HG03066 (cell line): ENCODE data around the gene CDKL4.
"Not testable (repeated sequence)": the region's sequence is repeated elsewhere in the genome, so short reads cannot be mapped to it uniquely, and the experiment has no call there.

ENCODE experiments used
- ATAC-seq: cut with Tn5 transposase; IDR thresholded peaks from one replicate; pipeline ENCODE4 v1.9.1; 2021; ENCODE audit warnings: low read depth; ENCODE audit not compliant: unreplicated experiment

CDKL4 gene

DNA sequence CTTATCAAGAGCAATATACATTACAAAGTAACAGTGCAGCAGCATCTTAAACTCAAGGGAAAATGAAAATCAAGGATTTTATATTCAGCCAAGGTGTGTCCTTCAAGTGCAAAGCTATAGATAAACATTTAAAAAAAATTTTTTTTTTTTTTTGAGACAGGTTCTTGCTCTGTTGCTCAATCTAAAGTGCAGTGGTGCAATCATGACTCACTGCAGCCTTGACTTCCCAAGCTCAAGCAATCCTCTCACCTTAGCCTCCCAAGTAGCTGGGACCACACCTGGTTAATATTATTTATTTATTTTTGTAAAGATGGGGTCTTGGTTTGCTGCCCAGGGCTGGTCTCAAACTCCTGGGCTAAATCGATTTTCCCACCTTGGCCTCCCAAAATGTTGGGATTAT lies 9.0 kb downstream of the CDKL4 start:
- ATAC-seq, result no peak

DNA sequence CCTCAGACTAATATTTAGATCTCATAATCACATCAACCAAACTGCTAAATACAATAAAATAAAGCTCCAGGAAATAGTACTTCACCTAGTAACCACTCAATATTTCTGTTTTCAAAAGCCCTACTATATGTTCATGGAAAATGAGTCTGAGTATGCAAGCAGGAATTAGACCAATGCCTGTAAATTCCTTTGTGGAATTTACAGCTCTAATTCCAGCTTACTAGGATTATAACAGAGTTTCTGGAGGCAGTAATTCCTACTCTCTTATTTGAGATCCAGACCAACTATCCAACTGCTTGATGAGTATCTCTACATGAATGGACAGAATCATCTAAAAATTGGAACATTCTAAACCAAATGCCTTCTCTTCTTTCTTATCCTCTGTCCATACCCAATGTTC lies 11.6 kb downstream of the CDKL4 start:
- ATAC-seq, result no peak

DNA sequence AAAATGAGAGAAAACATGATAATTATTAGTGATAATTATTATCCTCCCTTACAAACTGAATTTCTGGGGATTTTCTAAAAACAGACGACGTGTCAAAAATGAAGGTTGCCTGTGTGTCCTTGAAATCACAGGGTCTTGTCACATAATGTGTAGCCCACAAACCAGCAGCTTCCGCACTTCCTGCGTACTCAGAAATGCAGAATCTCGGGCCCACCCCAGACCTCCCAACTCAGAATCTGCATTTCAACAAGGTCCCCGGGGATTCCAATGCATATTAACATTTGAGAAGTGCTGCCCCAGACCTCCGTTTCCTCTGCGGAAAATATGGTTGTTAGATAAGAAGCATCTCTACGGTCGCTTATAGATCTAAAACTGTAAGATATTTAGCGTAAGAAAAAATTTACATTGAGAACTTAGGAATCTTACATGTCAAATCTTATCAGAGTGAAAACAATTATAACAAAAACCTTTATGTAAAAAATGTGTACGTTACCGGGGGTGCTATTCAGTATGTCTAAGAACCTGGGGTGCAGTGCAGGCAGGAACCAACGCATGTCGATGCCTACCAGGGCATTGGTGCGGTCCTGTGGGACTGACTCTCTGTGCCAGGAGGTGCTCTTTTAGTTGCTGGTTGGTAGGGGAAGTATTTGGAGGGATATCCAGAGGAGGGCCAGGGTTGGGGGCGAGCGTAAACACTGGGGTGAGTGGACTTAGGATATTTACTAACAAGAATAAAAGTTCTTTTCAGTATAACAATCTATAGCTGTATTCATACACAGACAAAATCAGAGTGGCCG lies 15.2 kb downstream of the CDKL4 start:
- ATAC-seq, result peak; percentile 32

- ATAC-seq, result peak; percentile 68
These were observed 15.9 kb downstream of the CDKL4 start for GRCh38 chr2:39227628-39228412.

DNA sequence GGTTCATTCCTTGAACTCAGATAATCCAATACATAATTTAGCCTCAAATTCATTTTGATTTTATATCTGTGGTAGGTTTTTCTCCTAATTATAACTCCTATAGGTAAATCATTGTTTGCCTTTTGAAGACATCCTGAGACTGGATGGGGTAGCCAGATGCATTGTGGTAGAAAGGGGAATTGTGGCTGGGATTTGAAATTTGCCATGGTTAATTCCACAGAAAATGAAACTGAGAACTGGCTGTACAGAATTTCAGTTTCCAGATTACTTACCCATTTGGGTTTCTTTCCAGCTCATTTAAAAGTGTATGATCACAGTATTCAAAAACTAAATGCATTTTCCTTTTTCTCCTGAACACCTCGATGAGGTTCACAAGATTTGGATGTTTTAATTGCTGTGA lies 18.2 kb downstream of the CDKL4 start:
- no peak for ATAC-seq

DNA sequence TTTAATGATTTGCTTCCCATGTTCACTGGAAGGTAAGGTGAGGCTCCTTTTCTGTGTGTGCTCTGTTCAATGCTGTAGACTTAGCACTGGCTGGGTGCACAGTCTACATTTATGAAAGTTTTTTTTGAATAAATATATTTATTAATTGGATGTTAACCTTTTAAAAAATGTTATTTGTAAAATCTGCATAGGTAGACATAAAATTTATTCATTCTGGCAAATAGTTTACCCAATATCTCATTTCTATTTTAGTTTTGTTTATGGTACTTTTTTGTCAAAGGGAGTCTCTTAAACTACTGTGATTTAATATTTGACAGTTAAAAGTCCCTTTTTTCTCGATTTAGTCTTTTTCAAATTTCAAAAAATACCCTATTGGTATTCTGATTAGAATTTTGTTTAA lies 19.9 kb downstream of the CDKL4 start:
- no peak for ATAC-seq

DNA sequence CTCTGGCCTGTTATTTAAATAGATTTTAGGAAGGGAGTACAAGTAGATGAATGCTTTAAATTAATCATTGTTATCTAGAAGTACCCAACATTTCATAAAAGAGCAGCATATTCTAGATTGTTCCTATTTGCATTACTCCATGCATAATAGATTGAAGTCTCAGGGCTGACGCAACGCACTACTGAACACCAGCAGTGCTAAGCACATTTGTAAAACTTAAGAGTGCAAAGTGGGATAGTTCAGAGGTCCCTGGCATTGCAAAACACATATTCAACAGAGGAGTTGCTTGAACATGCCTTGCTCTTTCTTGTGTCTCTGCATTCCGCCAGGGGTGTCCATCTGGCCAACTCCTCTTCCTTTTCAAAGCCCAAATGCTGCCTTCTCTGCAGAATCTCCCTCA lies 22.3 kb downstream of the CDKL4 start:
- no peak for ATAC-seq

DNA sequence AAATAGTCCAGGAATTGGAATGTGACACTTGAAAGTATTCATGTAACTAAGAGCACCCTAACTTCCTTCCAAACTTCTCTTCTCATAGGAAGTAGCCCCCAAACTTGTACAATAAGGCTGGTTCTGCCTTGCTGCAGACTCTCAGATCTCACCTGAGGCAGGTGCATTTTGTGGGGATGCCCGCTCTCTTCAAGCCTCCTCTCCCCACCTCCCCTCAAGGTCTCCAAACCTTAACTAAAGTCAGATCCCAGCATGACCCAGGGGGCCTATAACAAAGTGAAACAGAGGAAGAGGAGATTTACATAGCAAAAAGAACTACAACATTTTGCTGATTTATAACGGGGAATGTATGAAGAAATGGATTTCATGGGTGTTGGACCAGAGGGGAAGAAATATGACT lies 23.6 kb downstream of the CDKL4 start:
- ATAC-seq, result no peak

- ATAC-seq, result no peak
These were observed 25.4 kb downstream of the CDKL4 start for GRCh38 chr2:39218391-39218790.

DNA sequence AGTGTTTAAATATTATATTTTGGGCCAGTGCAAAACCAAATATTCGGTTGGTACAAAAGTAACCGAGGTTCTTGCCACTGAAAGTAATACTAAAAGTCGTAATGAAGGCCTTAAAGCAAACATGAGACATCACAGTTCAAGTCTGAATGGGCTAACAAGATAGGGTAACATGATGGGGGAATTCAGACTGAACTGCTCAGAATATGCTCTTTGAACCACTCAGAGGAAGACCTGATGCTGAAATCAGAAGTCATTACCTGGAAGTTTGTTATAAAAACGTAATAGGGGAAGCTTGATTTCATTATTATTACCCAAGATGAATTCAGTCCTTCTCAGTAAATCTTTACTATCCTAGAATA lies 26.6 kb downstream of the CDKL4 start:
- ATAC-seq, result no peak

DNA sequence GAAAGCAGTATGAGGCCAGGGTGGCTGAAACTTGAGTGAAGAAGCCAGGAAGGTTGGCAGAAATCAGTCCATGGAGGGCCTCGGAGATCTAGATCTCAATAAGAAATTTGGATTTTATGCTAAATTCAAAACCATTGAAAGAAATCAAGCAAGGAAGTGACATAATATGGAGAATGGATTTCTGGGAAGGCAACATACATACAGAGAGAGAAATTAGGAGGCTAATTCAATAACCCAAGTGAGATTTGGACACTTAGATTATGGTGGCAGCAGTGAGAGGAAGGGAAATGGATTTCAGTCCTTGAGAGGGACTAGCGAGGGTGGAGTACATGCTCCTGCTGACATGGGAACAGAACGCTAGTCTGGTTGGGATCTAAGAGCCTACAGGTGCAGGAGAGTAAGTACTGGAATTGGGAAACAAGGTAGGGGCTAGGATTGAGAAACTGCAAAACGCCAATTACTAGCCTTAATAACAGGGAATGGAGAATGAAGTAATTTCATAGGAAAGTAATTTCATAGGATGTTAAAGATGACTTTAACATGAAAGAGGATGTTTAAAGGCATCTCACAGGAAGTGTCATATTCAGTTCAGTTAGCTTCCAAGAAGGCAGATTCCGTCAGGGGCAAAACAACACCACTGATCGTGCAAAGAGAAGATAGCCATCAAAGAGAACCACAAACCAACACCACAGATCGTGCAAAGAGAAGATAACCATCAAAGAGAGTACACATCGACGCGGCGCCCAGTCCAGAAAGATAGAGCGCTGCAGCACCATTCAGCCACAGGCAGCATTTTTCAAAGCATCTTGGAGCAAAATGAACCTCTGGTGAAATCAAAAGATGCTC lies 27.2 kb downstream of the CDKL4 start:
- no peak for ATAC-seq

GRCh38 chr2:39215545-39215944 lies 28.2 kb downstream of the CDKL4 start:
- ATAC-seq, result no peak

DNA sequence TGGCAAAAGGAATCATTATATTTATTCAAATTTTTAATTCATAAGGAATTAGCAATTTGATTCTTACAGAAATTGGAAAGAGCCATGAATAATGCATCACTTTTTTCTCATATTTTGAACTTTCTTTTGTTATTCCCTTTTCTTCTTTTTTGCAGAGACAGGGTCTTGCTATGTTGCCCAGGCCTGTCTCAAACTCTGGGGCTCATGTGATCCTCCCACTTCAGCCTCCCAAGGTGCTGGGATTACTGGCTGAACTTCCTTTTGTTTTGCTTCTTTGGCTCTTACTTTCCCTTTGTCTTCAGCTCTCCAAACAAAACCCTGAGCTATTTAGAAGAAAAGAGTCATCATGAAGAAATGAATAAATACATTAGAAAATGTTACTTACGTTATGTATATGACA lies 30.8 kb downstream of the CDKL4 start:
- no peak for ATAC-seq

GRCh38 chr2:39210846-39211245 lies 32.9 kb downstream of the CDKL4 start:
- ATAC-seq, result no peak

DNA sequence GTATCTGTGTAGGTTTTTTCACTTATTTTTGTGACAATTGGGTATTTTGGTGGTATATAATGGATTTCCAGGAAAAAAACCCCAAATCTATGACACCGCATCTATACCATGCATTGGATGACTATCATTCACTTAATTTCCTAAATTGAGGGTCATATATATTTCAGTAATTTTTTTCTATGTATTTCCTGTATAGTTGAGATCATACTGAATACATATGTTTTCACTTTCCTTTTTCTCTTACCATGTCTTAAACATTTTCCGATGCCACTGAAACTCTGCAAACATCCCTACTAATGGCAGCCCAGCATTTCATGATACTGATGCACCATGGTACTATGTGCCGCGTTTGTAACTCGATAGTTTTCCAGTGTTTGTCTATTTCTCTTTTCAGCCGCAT lies 40.4 kb downstream of the CDKL4 start:
- ATAC-seq, result no peak

DNA sequence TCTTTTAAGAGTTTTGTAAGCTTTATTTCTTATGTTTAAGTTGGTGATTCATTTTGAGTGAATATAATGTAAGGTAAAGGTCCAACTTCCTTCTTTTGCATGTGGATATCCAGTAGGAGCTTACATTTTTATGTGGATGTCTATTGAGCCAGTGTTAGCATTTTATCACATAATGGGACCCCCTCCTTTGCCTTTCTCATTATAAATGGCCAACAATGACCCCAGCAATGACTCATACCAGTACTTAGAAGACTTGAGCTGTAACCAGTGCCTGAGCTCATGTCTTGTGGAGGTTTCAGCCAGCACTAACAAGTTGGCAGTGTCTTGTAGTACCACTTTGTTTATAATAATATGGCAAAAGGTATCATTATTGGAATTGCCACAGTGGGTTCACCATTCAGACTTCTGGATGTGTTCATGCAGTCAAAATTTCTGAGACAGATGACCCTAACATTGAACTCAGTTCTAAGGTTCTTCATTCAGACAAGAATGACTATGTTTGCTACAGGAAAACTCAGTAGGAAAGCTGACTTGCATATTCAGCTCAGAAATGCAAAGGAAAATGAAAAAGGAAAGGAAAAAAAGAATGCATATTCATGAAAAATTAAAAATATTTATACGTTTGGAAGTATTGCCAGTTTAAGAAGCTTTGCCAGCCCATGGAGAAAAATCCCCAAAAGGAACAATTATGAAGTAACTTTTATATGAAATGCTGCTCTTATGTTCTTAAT lies 41.0 kb downstream of the CDKL4 start:
- no peak for ATAC-seq

DNA sequence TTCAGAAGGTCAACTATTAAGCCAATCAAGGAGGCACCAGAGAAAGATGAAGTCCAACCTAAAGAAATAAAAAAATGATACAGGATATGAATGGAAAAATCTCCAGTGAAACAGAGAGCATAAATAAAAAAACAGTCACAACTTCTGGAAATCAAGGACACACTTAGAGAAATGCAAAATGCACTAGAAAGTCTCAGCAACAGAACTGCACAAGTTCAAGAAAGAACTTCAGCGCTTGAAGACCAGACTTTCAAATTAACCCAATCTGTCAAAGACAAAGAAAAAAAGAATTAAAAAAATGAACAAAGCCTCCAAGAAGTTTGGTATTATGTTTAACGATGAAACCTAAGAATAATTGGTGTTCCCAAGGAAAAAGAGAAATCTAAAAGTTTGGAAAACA lies 46.8 kb downstream of the CDKL4 start:
- not testable (repeated sequence) for ATAC-seq

- ATAC-seq, result no peak
These were observed 49.1 kb downstream of the CDKL4 start for GRCh38 chr2:39194686-39195085.

GRCh38 chr2:39188960-39189494 lies 54.7 kb downstream of the CDKL4 start:
- no peak for ATAC-seq

DNA sequence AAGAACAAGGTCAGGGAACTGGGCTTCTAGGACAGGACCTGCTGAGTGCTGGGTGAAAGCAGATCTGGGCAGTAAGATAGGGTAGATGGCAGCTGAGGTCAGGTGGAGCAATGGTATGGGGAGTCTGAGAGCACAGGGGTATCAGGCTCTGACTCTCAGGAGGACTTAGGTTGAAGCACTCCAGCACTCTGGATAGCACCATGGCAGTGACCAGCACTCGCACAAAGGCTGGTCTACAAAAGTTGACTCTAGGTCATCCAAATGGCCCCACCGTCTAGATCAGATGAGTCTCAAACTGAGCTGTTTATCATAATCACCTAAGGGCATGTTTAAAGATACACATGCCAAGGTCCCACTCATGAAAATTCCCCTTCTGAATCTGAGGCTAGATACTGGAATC lies 60.1 kb downstream of the CDKL4 start:
- ATAC-seq, result no peak
